ENCODE measurements around the gene TBC1D5.

TBC1D5 gene

DNA sequence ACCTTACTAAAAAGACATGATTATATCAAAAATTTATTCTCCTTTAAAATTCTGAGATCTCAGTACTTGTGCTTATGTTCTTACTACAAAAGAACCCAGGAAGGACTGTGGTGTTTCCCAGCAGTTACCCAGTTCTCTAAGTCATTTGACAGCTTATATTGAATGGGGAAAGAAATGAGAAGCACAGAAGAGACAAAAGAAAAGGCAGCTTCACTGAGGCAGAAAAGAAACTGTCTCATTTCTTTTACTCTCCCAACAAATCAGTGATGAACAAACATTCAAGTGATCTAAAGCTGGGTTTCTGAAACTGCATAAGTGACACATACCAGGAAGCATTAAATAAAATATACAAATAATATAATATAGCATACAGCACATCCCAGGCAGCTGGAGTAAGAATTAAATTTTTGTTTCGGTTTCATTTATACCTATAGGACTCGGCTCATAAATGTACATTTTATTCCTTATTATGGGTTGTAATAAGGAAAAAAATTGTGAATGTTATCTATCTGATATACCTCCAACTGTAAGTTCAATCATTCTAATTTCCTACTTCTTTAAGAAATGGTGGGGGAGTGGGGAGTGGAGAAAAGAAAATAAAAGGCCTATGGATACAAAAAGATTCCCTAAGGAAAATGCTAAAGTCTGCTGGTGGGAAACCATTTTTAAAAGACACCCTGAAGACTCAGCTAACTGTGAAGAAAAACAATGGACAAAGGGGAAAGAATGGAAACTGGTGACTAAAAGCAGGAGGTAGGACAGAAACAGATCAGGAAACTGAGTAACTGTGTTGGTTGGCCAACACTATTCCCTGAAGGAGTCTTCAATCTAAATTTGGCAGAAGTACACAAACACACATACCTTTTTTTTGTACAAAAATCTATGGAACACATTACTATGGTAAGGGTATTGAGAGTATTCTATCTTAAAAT, 156.8 kb downstream of the TBC1D5 start:
- TF ChIP-seq POLR2A (IDR thresholded peaks at IDR 0.05; ENCODE audit: low read length), result no peak
- TF ChIP-seq GATA1 (IDR thresholded peaks at IDR 0.05; ENCODE audit: low read depth, low read length), result no peak
- no peak for DNase-seq

- TF ChIP-seq GATA1 (IDR thresholded peaks at IDR 0.05; ENCODE audit: low read depth, low read length), result no peak
- no peak for TF ChIP-seq POLR2A (IDR thresholded peaks at IDR 0.05; ENCODE audit: low read length)
- no peak for DNase-seq
These were observed 158.4 kb downstream of the TBC1D5 start for GRCh38 chr3:17584066-17584465.

GRCh38 chr3:17583530-17583929, 158.9 kb downstream of the TBC1D5 start:
- TF ChIP-seq GATA1 (IDR thresholded peaks at IDR 0.05; ENCODE audit: low read depth, low read length) (no peak), POLR2A (IDR thresholded peaks at IDR 0.05; ENCODE audit: low read length) (no peak)
- no peak for DNase-seq

- no peak for DNase-seq
- no peak for TF ChIP-seq POLR2A (IDR thresholded peaks at IDR 0.05; ENCODE audit: low read length)
- no peak for TF ChIP-seq GATA1 (IDR thresholded peaks at IDR 0.05; ENCODE audit: low read depth, low read length)
These were observed 160.9 kb downstream of the TBC1D5 start for GRCh38 chr3:17581421-17582080.

- peak in 1 of 2 experiments; percentile 13 for DNase-seq
- TF ChIP-seq GATA1 (IDR thresholded peaks at IDR 0.05; ENCODE audit: low read depth, low read length), result no peak
- no peak for TF ChIP-seq POLR2A (IDR thresholded peaks at IDR 0.05; ENCODE audit: low read length)
These were observed 161.5 kb downstream of the TBC1D5 start for GRCh38 chr3:17580901-17581300.

DNA sequence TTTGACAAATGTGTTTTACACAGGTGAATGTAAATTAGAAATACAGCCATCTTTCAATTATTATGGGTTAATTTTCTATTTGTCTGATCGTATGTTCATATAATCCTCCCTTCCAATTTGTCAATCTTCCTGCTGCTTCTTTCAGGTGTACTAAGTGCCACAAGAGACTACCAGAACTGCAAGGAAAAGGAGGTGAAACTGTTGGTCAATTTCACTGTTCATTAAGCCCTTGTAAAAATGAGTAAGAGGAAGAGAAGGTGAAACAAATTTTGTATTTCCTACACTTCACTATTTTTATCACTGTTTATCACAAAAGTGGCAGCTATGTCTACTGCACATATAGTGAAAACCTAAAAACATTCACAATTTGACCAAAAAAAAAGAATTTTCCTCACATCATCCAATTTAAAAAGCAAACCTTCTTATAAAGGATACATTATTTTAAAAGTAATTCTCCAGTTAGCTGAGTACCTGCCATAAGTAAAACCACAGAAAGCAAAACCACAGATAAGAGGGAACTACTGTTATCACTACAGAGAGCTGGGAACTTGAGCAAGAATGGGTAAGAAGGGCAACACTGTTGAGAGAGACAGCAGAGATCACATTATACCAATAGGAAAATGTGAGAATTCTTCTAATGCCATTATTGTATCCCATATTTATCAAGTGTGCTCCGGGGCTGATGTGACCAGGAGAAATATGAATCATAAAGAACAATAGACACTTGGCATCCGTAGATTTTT, 163.0 kb downstream of the TBC1D5 start:
- TF ChIP-seq GATA1 (IDR thresholded peaks at IDR 0.05; ENCODE audit: low read depth, low read length), result no peak
- no peak for TF ChIP-seq POLR2A (IDR thresholded peaks at IDR 0.05; ENCODE audit: low read length)
- peak; percentile 27 to 49 for DNase-seq

DNA sequence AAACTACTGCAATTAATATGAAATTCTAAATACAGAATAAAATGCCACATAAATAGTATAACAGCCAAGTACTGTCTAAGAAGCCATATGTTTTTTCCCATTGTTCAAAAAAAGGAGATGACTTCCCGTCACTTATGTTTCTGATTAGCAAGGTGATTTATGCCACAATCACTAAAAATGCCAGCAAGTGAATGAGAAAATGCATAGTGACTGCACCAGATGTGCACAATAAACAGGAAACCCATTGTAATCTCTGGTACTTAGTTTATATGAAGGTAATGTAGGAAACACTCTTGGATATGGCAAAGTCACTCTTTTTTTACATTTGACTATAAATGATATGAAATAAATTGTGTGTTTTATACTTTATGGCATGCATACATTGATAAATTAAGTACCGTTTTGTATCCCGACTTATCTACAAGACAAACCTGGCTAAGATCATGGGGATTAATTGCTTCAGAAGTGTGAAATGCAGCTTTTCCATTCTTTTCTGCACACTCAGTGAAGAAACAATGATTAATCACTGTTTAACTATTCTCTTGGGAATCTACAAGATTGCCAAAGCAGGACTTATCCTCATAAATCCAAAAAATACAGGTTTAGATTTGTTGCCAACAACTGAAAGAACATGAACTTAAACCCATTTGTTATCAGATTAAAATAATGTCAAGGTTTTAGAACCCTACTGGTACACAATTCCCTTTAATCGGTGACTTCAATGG, 164.5 kb downstream of the TBC1D5 start:
- DNase-seq, result no peak
- TF ChIP-seq GATA1 (IDR thresholded peaks at IDR 0.05; ENCODE audit: low read depth, low read length), result no peak
- TF ChIP-seq POLR2A (IDR thresholded peaks at IDR 0.05; ENCODE audit: low read length), result no peak

GRCh38 chr3:17573396-17573795, 169.0 kb downstream of the TBC1D5 start:
- no peak for DNase-seq
- no peak for TF ChIP-seq POLR2A (IDR thresholded peaks at IDR 0.05; ENCODE audit: low read length)
- TF ChIP-seq GATA1 (IDR thresholded peaks at IDR 0.05; ENCODE audit: low read depth, low read length), result no peak

DNA sequence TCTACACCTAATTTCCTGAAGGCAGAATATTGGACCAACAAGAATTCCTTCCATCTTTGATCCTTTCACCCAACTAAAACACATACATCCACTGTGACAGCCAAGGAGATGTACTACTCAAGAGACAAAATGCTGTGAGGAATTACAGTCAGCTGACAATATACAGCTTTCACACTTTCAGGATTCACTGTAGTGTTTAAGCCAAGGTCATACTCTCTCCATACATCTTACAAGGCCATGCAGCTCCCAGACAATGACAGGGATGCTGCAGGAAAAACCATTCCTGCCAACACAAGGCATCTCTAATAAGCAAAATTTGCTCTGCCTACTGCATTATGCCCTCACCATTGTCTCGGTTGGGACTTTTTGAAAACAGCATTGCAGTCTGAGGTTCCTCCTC, 170.7 kb downstream of the TBC1D5 start:
- DNase-seq, result no peak
- TF ChIP-seq GATA1 (IDR thresholded peaks at IDR 0.05; ENCODE audit: low read depth, low read length) (no peak), POLR2A (IDR thresholded peaks at IDR 0.05; ENCODE audit: low read length) (no peak)

DNA sequence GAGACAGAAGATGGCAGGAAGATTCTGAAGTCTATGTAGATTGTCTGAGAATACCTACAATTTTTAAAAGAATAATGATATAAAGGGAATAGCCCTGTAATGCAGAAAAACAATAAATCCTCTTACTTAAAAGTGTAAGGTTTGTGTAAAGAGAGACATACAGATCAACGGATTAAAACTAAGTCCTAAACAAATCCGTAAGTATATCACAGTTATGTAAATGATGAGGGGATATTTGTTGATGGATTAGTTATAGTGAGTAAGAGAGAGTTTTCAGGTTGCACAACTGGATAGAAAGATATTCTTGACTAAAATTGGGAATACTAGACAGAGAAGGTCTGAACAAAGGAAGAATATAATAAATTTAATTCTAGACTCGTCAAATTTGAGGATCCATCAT, 179.6 kb downstream of the TBC1D5 start:
- no peak for TF ChIP-seq POLR2A (IDR thresholded peaks at IDR 0.05; ENCODE audit: low read length)
- no peak for TF ChIP-seq GATA1 (IDR thresholded peaks at IDR 0.05; ENCODE audit: low read depth, low read length)

DNA sequence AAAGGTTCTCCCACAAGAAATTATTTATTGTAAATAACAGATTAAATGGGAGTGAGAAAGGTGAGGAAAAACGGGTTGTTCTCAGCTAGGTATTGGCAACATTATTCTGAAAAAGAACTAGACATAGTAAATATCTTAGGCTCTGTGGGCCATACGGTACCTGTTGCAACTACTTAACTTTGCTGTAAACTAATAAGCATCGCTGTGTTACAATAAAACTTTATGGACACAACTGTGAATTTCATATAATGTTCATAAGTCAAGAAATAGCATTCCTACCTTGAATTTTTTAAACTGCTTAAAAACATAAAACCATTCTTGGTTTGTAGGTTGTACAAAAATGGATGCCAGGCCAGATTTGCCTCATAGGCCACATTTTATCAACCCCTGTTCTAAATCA, 183.9 kb downstream of the TBC1D5 start:
- TF ChIP-seq POLR2A (IDR thresholded peaks at IDR 0.05; ENCODE audit: low read length), result no peak
- no peak for TF ChIP-seq GATA1 (IDR thresholded peaks at IDR 0.05; ENCODE audit: low read depth, low read length)
- DNase-seq, result no peak

More for the DNA sequence above, 179.6 kb downstream of the TBC1D5 start:
- no peak for DNase-seq

GRCh38 chr3:17557749-17558463, 184.5 kb downstream of the TBC1D5 start:
- DNase-seq, result no peak
- no peak for TF ChIP-seq GATA1 (IDR thresholded peaks at IDR 0.05; ENCODE audit: low read depth, low read length)
- no peak for TF ChIP-seq POLR2A (IDR thresholded peaks at IDR 0.05; ENCODE audit: low read length)

GRCh38 chr3:17555525-17555924, 186.9 kb downstream of the TBC1D5 start:
- no peak for TF ChIP-seq POLR2A (IDR thresholded peaks at IDR 0.05; ENCODE audit: low read length)
- no peak for TF ChIP-seq GATA1 (IDR thresholded peaks at IDR 0.05; ENCODE audit: low read depth, low read length)
- DNase-seq, result no peak
